Esophagus squamous epithelium (tissue), 4 donors: Measurements from ENCODE around the gene SMTN.

Source experiments
- CTCF ChIP-seq, 6 experiments: fragments of 450-650 bp in 4 of 6; fragments of 200-600 bp in 2 of 6; sonication (generic) in 2 of 6; IDR thresholded peaks; one replicate each; pipeline ENCODE4 v1.5.1; 2016 to 2019; ENCODE audit warnings: antibody characterized with exemption in 6 of 6, mild to moderate bottlenecking in 4 of 6, moderate library complexity in 4 of 6
- POLR2A ChIP-seq, 4 donors: fragments of 450-650 bp; IDR thresholded peaks; one replicate each; pipeline ENCODE4 v1.6.1; 2017; ENCODE audit warnings: antibody characterized with exemption in 4 of 4, mild to moderate bottlenecking in 4 of 4, moderate library complexity in 3 of 4

- no peak for TF ChIP-seq CTCF (IDR thresholded peaks at IDR 0.05)
- no peak for TF ChIP-seq POLR2A (IDR thresholded peaks at IDR 0.05)
Measured at GRCh38 chr22:31141551-31141950, 60.4 kb downstream of the SMTN start.
